ENCODE data around the gene SLAMF8. TPM values are rescaled to one million over a fixed set of nuclear protein-coding genes. Genes with fewer than 3 reads are reported as not detected.

The SLAMF8 gene
- total RNA-seq, 4 donors from 2014 or later: 3.1 to 7.8 (median 5.2) TPM

DNA sequence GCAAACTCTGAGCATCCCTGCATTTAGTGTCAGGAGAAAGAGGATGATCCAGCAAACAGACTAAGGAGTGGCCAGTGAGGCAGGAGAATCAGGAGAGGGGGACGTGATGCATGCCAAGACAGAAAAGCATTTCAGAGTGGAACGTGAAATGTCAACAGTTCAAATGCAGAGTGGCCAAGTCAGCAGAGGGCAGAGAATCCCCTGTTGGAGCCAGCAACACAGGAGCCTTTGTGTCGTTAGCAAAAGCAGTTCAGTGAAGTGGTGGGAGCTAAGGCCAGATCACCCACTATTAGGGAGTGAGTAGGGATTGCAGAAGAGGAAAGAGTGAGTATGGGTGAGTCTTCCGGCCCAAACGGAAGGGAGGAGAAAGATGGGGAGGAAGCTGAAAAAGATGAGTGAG lies 31.1 kb upstream of the SLAMF8 start:
- H3K4me3 ChIP-seq (ENCODE audit: low read depth, poor library complexity, severe bottlenecking): no peak overlapping the region
- intact Hi-C loops (cut with DNase I; ENCODE audit: low total_unique reads): no loop called here
- 58 to 64% methylated on average over 5 of the region's 5 CpGs for WGBS, 2 donors
- TF ChIP-seq, protein P1, sequence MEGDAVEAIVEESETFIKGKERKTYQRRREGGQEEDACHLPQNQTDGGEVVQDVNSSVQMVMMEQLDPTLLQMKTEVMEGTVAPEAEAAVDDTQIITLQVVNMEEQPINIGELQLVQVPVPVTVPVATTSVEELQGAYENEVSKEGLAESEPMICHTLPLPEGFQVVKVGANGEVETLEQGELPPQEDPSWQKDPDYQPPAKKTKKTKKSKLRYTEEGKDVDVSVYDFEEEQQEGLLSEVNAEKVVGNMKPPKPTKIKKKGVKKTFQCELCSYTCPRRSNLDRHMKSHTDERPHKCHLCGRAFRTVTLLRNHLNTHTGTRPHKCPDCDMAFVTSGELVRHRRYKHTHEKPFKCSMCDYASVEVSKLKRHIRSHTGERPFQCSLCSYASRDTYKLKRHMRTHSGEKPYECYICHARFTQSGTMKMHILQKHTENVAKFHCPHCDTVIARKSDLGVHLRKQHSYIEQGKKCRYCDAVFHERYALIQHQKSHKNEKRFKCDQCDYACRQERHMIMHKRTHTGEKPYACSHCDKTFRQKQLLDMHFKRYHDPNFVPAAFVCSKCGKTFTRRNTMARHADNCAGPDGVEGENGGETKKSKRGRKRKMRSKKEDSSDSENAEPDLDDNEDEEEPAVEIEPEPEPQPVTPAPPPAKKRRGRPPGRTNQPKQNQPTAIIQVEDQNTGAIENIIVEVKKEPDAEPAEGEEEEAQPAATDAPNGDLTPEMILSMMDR (IDR thresholded peaks at IDR 0.05): no peak
- TF ChIP-seq POLR2A (IDR thresholded peaks at IDR 0.05): no peak
- DNase-seq (ENCODE audit: low spot score in 2 of 2): peak in 1 of 2 donors; percentile 40

DNA sequence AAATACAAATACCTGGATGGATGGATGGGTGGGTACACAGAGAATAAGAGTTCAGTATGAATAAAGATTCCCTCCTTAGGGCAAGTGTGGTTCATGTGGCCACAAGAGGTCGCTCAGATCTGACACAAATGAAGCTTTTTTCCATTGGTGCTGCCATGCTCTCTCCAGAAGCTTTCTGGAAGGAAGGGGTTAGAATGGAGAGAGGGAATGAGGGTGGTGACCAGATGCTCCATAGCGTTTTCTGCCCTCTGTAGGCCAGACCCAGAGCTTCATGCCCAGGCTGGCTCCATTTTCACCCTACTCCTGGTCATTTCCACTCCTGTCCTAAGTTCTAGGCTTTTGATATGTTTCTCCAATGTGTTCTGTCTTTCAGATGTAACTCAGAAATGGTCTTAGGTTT lies 27.8 kb upstream of the SLAMF8 start:
- TF ChIP-seq, protein P1 (IDR thresholded peaks at IDR 0.05): no peak
- no peak for TF ChIP-seq POLR2A (IDR thresholded peaks at IDR 0.05)
- H3K4me3 ChIP-seq (ENCODE audit: low read depth, poor library complexity, severe bottlenecking): no peak overlapping the region
- intact Hi-C loops (cut with DNase I; ENCODE audit: low total_unique reads): loop anchor here (2.0 kb wide), 1 partner anchor 92 kb away; no protein-coding TSS in a partner anchor
- 2% methylated on average over 2 of the region's 2 CpGs for WGBS, 2 donors
- DNase-seq (ENCODE audit: low spot score in 2 of 2): peak in 1 of 2 donors; percentile 60

DNA sequence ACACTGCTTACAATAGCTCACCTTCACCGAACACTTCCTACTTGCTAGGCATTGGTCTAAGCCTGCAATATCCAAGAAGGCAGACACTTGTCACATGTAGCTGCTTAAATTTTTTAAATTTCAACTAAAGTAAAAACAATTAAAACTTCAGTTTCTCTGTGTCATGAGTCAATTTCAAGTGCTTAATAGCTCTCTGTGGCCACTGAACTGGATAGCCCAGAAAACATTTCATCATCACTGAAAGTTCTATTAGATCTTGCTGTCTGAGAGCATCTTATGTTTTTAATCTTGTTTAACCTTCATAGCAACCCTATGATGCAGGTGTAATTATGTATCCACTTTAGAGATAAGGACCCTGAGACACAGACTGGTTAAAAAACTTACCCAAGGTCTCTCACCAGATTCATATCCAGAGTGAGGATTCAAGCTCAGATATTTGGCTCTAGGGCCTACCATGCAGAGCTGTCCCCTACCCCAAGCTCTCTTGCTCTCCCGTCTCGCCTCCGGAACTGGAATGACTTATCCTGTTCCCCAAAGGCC lies 27.2 kb upstream of the SLAMF8 start:
- no peak for TF ChIP-seq POLR2A (IDR thresholded peaks at IDR 0.05)
- TF ChIP-seq, protein P1 (IDR thresholded peaks at IDR 0.05): no peak

DNA sequence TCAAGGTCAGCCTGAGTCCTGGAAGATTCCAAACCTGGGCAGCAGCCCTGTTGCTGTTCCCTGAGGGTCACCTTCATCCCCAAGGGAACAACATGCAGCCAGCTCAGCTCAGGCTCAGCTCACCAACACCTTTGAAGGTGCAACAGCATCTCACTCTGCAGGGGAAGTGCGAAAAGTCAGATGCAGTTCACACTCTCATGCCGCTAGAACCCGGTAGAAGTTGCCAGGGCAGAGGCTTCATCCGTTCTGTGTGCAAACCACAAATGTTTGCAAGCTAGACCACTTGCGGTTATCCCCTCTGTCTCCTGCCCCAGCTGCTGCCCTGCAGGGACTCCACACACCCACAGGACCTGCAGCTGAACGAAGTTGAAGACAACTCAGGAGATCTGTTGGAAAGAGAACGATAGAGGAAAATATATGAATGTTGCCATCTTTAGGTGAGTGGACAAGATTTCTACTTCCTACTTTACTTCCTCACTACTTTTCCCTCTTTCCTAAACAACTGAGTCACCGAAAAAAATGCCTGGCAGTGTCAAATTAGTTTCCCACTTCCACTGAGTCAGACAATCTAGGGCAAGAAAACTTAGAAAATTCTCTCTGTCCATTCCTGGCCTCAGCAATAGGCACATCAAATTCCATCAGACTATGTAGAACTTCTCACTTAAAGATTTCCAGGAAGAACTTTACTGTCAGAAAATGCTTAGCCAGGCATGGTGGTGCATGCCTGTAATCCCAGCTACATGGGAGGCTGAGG lies 26.3 kb upstream of the SLAMF8 start:
- no peak for DNase-seq (ENCODE audit: low spot score in 2 of 2)
- 73 to 78% methylated on average over 8 of the region's 8 CpGs for WGBS, 2 donors
- intact Hi-C loops (cut with DNase I; ENCODE audit: low total_unique reads): loop anchor here (10.0 kb wide), 1 partner anchor 204 kb away; no protein-coding TSS in a partner anchor
- TF ChIP-seq, protein P1 (IDR thresholded peaks at IDR 0.05): no peak
- no peak for TF ChIP-seq POLR2A (IDR thresholded peaks at IDR 0.05)
- H3K4me3 ChIP-seq (ENCODE audit: low read depth, poor library complexity, severe bottlenecking): no peak overlapping the region

More for the DNA sequence above, 27.2 kb upstream of the SLAMF8 start:
- WGBS, 2 donors: 86 to 98% methylated on average over 4 of the region's 4 CpGs
- intact Hi-C loops (cut with DNase I; ENCODE audit: low total_unique reads): loop anchor here (2.0 kb wide), 1 partner anchor 91 kb away; no protein-coding TSS in a partner anchor
- no peak overlapping the region for H3K4me3 ChIP-seq (ENCODE audit: low read depth, poor library complexity, severe bottlenecking)
- DNase-seq (ENCODE audit: low spot score in 2 of 2): no peak

DNA sequence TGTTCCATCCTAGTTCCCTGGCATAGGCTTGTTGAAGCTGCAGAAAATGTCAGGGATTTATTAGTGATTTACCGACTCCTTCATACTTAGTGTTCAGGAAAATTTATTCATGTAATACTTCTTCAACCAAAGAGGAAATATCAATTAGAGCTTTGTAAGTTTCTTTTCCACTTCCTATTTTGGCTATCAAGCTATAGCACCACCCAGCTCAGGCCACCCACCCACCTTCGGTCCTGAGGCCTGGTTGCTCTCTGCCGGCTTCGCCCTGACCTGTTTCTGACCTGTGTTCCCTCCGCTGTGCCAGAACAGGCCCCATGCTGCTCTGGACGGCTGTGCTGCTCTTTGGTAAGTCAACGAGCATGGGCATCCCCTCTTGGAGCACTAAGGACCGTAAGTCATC lies 24.6 kb upstream of the SLAMF8 start, which contains the start of gene FCRL6:
Gene FCRL6 (plus strand): TSS at position 250 of the 400 bp plus-strand sequence. CDS start 65 bp downstream, at position 315.
- TF ChIP-seq, protein P1 (IDR thresholded peaks at IDR 0.05): no peak
- no peak for TF ChIP-seq POLR2A (IDR thresholded peaks at IDR 0.05)
- H3K4me3 ChIP-seq (ENCODE audit: low read depth, poor library complexity, severe bottlenecking): no peak within 1 kb of the TSS
- intact Hi-C loops (cut with DNase I; ENCODE audit: low total_unique reads): loop anchor here (2.0 to 10.0 kb wide), 2 partner anchors 83 to 203 kb away; no protein-coding TSS in a partner anchor
- WGBS, 2 donors: 87 to 88% methylated on average over 8 of the region's 8 CpGs
- DNase-seq (ENCODE audit: low spot score in 2 of 2): no peak
